Measurements from ENCODE around the gene IFT88. TPM values are rescaled to one million over a fixed set of nuclear protein-coding genes. Genes with fewer than 3 reads are reported as not detected.

The IFT88 gene
- total and polyA plus RNA-seq, 4 donors, result 7.1 to 18.7 (median 10.5) TPM

GRCh38 chr13:20637811-20638210 is 70.9 kb downstream of the IFT88 start:
- TF ChIP-seq SP1 (IDR thresholded peaks at IDR 0.05) (no peak), GABPA (IDR thresholded peaks at IDR 0.05 in 1 of 2, conservative IDR thresholded peaks at IDR 0.05 in 1 of 2) (no peak), TAF1 (conservative IDR thresholded peaks at IDR 0.05) (no peak), RAD21 (IDR thresholded peaks at IDR 0.05) (no peak), HNF4G (IDR thresholded peaks at IDR 0.05) (no peak), YY1 (IDR thresholded peaks at IDR 0.05) (no peak), JUND (IDR thresholded peaks at IDR 0.05) (no peak), CTCF (IDR thresholded peaks at IDR 0.05; ENCODE audit: low read depth, low read length, missing input control) (no peak), NR2F2 (IDR thresholded peaks at IDR 0.05) (no peak), EGR1 (IDR thresholded peaks at IDR 0.05; ENCODE audit: low read depth in 2 of 2) (no peak), ZBTB33 (IDR thresholded peaks at IDR 0.05) (no peak), HNF4A (conservative IDR thresholded peaks at IDR 0.05) (no peak), RXRA (IDR thresholded peaks at IDR 0.05) (no peak), MAX (IDR thresholded peaks at IDR 0.05) (no peak), FOXA2 (IDR thresholded peaks at IDR 0.05) (no peak), FOXA1 (IDR thresholded peaks at IDR 0.05) (no peak)
- TF ChIP-seq, protein P1, sequence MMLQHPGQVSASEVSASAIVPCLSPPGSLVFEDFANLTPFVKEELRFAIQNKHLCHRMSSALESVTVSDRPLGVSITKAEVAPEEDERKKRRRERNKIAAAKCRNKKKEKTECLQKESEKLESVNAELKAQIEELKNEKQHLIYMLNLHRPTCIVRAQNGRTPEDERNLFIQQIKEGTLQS (IDR thresholded peaks at IDR 0.05), result no peak
- TF ChIP-seq, protein P2, sequence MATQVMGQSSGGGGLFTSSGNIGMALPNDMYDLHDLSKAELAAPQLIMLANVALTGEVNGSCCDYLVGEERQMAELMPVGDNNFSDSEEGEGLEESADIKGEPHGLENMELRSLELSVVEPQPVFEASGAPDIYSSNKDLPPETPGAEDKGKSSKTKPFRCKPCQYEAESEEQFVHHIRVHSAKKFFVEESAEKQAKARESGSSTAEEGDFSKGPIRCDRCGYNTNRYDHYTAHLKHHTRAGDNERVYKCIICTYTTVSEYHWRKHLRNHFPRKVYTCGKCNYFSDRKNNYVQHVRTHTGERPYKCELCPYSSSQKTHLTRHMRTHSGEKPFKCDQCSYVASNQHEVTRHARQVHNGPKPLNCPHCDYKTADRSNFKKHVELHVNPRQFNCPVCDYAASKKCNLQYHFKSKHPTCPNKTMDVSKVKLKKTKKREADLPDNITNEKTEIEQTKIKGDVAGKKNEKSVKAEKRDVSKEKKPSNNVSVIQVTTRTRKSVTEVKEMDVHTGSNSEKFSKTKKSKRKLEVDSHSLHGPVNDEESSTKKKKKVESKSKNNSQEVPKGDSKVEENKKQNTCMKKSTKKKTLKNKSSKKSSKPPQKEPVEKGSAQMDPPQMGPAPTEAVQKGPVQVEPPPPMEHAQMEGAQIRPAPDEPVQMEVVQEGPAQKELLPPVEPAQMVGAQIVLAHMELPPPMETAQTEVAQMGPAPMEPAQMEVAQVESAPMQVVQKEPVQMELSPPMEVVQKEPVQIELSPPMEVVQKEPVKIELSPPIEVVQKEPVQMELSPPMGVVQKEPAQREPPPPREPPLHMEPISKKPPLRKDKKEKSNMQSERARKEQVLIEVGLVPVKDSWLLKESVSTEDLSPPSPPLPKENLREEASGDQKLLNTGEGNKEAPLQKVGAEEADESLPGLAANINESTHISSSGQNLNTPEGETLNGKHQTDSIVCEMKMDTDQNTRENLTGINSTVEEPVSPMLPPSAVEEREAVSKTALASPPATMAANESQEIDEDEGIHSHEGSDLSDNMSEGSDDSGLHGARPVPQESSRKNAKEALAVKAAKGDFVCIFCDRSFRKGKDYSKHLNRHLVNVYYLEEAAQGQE (IDR thresholded peaks at IDR 0.05), result no peak
- Histone ChIP-seq H3K36me3 (ENCODE audit: control insufficient read depth in 4 of 4, insufficient read depth in 3 of 4, low read depth in 1 of 4, low read length in 3 of 4) (peaks cover 4 to 19% (median 13%) of the 10 kb centered on the region in 4 donors), H3K4me1 (ENCODE audit: control insufficient read depth in 4 of 4, insufficient read depth in 4 of 4, low read length in 3 of 4) (no peaks in the 10 kb centered on the region), H3K4me3 (ENCODE audit: low read depth in 1 of 3, low read length in 3 of 3) (no peak overlapping the region), H3K27me3 (ENCODE audit: control insufficient read depth in 4 of 4, insufficient read depth in 4 of 4, low read length in 3 of 4) (no peaks in the 10 kb centered on the region), H3K9me3 (ENCODE audit: control insufficient read depth in 4 of 4, low read length in 3 of 4) (no peaks in the 10 kb centered on the region), H3K27ac (ENCODE audit: low read depth in 1 of 2, low read length in 2 of 2) (no peak overlapping the region), H3K9ac (ENCODE audit: low read depth in 1 of 2, low read length in 2 of 2) (no peak overlapping the region)
- no peak for DNase-seq (ENCODE audit: low spot score)
- WGBS, result 95% methylated on average over 5 of the region's 5 CpGs

Data from liver (tissue), 9 donors.